Uterus (tissue), 4 donors: Measurements from ENCODE around the gene G6PD. TPM values are rescaled to one million over a fixed set of nuclear protein-coding genes. Genes with fewer than 3 reads are reported as not detected.
A peak's percentile ranks its signal among the peaks of the same experiment; 100 is the strongest.

Experiments
- DNase-seq, 2 donors: peaks; one replicate each; pipeline ENCODE4 v3.0.0-alpha.2; 2019 to 2020
- H3K27ac ChIP-seq, 2 donors: fragments of 200-600 bp; sonication (generic); 1 replicate in 1 of 2; 2 replicates in 1 of 2; pipeline ENCODE4 v1.5.1; 2016 to 2018
- H3K27me3 ChIP-seq, 2 donors: fragments of 200-600 bp; sonication (generic); one replicate each; pipeline ENCODE4 v1.5.1; 2018 to 2019; ENCODE audit warnings: control low read depth in 1 of 2
- H3K36me3 ChIP-seq, 2 donors: fragments of 200-600 bp; sonication (generic); one replicate each; pipeline ENCODE4 v1.5.1; 2019; ENCODE audit warnings: control low read depth in 1 of 2
- H3K4me1 ChIP-seq, 2 donors: fragments of 200-600 bp; sonication (generic); one replicate each; pipeline ENCODE4 v1.5.1; 2018 to 2019; ENCODE audit warnings: control low read depth in 1 of 2
- H3K4me3 ChIP-seq, 2 donors: fragments of 200-600 bp; sonication (generic); 1 replicate in 1 of 2; 2 replicates in 1 of 2; pipeline ENCODE4 v1.5.1; 2018 to 2019; ENCODE audit warnings: mild to moderate bottlenecking in 1 of 2
- H3K9me3 ChIP-seq, 2 donors: fragments of 200-600 bp; sonication (generic); one replicate each; pipeline ENCODE4 v1.5.1; 2019; ENCODE audit warnings: control low read depth in 1 of 2
- CTCF ChIP-seq, 4 experiments: fragments of 200-600 bp in 2 of 4; fragments of 450-650 bp in 2 of 4; sonication (generic) in 2 of 4; IDR thresholded peaks; one replicate each; pipeline ENCODE4 v1.5.1; 2016 to 2019; ENCODE audit warnings: antibody characterized with exemption in 4 of 4, mild to moderate bottlenecking in 2 of 4, moderate library complexity in 1 of 4
- POLR2A ChIP-seq, 2 donors: fragments of 450-650 bp; IDR thresholded peaks; one replicate each; pipeline ENCODE4 v1.6.1; 2016; ENCODE audit warnings: antibody characterized with exemption in 2 of 2, mild to moderate bottlenecking in 1 of 2, moderate library complexity in 1 of 2
- intact Hi-C: fragments of 100-400 bp; cut with DNase I; formaldehyde crosslinking; loops from one replicate; pipeline ENCODE4 v1.15.1; 2023; ENCODE audit warnings: low total_unique reads
- total RNA-seq, 4 donors: library from RNA; depleted of rRNA in 3 of 4; stranded (reverse); fragments of >200 nt in 3 of 4; gene quantifications; one replicate each; pipeline versions ENCODE4 v1.1.0 to v1.2.4, GENCODE V29; 2014 to 2023
- donor health status: DM: yes; HTN: yes; CAD: no.

Gene G6PD
- total RNA-seq, 4 donors from 2014 or later: 15.5 to 69.6 (median 23.8) TPM

DNA sequence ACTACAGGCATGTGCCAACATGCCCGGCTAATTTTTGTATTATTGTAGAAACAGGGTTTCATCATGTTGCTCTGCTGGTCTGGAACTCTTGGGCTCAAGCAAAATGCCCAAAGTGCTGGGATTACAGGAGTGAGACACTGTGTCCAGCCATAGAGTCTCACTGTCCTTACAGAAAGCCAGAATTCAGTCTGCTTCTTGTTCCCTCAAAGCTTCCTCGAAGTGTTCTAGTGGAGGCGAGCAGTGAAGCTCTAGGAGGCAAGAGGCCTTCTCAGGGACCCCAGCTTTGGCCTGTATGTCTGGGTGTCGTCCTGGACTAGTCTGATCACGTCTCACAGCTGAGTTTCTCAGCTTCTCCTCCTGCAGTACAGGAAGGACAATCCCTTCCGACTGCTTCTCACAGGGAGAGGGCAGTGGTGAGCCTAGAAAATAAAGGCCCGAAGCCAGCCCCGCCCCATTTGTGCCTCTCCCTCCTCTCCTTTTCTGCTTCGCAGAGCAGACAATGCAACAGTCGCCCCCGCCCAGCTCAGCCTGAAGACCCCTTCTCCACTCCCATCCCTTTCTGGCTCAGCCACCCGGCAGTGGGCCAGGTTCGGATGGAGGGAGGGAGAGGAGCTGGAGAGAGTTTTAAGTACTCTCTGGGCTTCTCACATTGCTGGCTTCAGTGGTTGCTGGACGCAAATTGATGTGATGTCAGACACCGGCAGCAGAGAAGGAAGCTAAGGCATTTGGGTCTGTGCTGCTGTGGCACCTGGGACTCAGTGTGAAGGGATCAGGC lies 19.6 kb downstream of the G6PD start:
- H3K36me3 ChIP-seq: no peaks in the 10 kb centered on the region
- peak overlapping the region in 1 of 2 donors; percentile 32 for H3K4me3 ChIP-seq
- peak; percentile 82 to 84 for DNase-seq
- peak in 1 of 2 donors; percentile 14 for TF ChIP-seq POLR2A (IDR thresholded peaks at IDR 0.05)
- peak; percentile 34 to 58 (median 52) for TF ChIP-seq CTCF (IDR thresholded peaks at IDR 0.05)
- no peaks in the 10 kb centered on the region for H3K27me3 ChIP-seq
- H3K9me3 ChIP-seq: no peaks in the 10 kb centered on the region
- intact Hi-C loops: no loop called here
- H3K4me1 ChIP-seq: no peaks in the 10 kb centered on the region
- H3K27ac ChIP-seq: peak overlapping the region; percentile 75 to 80

GRCh38 chrX:154525606-154526490 lies 20.8 kb downstream of the G6PD start:
- Histone ChIP-seq H3K36me3 (no peaks in the 10 kb centered on the region), H3K4me3 (no peak overlapping the region), H3K27ac (peak overlapping the region in 1 of 2 donors; percentile 80), H3K27me3 (no peaks in the 10 kb centered on the region), H3K9me3 (no peaks in the 10 kb centered on the region), H3K4me1 (no peaks in the 10 kb centered on the region)
- intact Hi-C loops: no loop called here
- TF ChIP-seq CTCF (IDR thresholded peaks at IDR 0.05): no peak
- no peak for TF ChIP-seq POLR2A (IDR thresholded peaks at IDR 0.05)
- DNase-seq: no peak

GRCh38 chrX:154519389-154519788 lies 27.3 kb downstream of the G6PD start:
- no peaks in the 10 kb centered on the region for H3K36me3 ChIP-seq
- TF ChIP-seq CTCF (IDR thresholded peaks at IDR 0.05) (no peak), POLR2A (IDR thresholded peaks at IDR 0.05) (no peak)
- intact Hi-C loops: no loop called here
- H3K9me3 ChIP-seq: no peaks in the 10 kb centered on the region
- no peaks in the 10 kb centered on the region for H3K4me1 ChIP-seq
- no peak overlapping the region for H3K4me3 ChIP-seq
- H3K27me3 ChIP-seq: no peaks in the 10 kb centered on the region
- peak overlapping the region in 1 of 2 donors; percentile 50 for H3K27ac ChIP-seq
- DNase-seq: no peak

GRCh38 chrX:154517101-154517781 lies 29.4 kb downstream of the G6PD start:
- Histone ChIP-seq H3K4me1 (no peaks in the 10 kb centered on the region), H3K27ac (peak overlapping the region; percentile 93 to 97), H3K36me3 (no peaks in the 10 kb centered on the region), H3K27me3 (no peaks in the 10 kb centered on the region), H3K9me3 (no peaks in the 10 kb centered on the region), H3K4me3 (peak overlapping the region; percentile 15 to 32)
- peak; percentile 46 to 49 for DNase-seq
- TF ChIP-seq POLR2A (IDR thresholded peaks at IDR 0.05) (no peak), CTCF (IDR thresholded peaks at IDR 0.05) (no peak)
- intact Hi-C loops: no loop called here
